Measurements from ENCODE around the gene MFAP3. TPM values are rescaled to one million over a fixed set of nuclear protein-coding genes. Genes with fewer than 3 reads are reported as not detected.
"Not testable (repeated sequence)": the region's sequence is repeated elsewhere in the genome, so short reads cannot be mapped to it uniquely, and the experiment has no call there.

MFAP3 gene
- polyA plus RNA-seq, 1 donor from 2014 or later, result 103 TPM

GRCh38 chr5:154065971-154066370, 27.2 kb downstream of the MFAP3 start:
- Histone ChIP-seq H3K27me3 (ENCODE audit: insufficient read depth, low read depth, low read length) (no peaks in the 10 kb centered on the region), H3F3A (ENCODE audit: insufficient read depth, low read length, poor library complexity, severe bottlenecking) (no peaks in the 10 kb centered on the region), H3K4me3 (ENCODE audit: low read length) (no peak overlapping the region), H3K36me3 (ENCODE audit: insufficient read depth, low read length) (no peaks in the 10 kb centered on the region), H4K20me1 (ENCODE audit: insufficient read depth) (no peaks in the 10 kb centered on the region), H2AFZ (ENCODE audit: low read depth, low read length) (no peak overlapping the region), H3K79me2 (replicated peaks; ENCODE audit: insufficient read depth, low read length) (no peaks in the 10 kb centered on the region), H3K27ac (ENCODE audit: low read length) (no peak overlapping the region), H3K9ac (ENCODE audit: low read length) (no peak overlapping the region), H3K9me2 (ENCODE audit: insufficient read depth, low read length) (no peaks in the 10 kb centered on the region), H3K9me3 (ENCODE audit: low read length) (no peaks in the 10 kb centered on the region), H3K4me2 (ENCODE audit: low read length) (no peak overlapping the region)
- TF ChIP-seq RAD21 (conservative IDR thresholded peaks at IDR 0.05) (no peak), MXI1 (conservative IDR thresholded peaks at IDR 0.05; ENCODE audit: poor library complexity, severe bottlenecking) (no peak), CTCF (IDR thresholded peaks at IDR 0.05; ENCODE audit: poor library complexity, severe bottlenecking) (no peak), EZH2 (IDR thresholded peaks at IDR 0.05; ENCODE audit: borderline replicate concordance, insufficient read depth, low read length, poor library complexity, severe bottlenecking) (no peak), TAF1 (IDR thresholded peaks at IDR 0.05; ENCODE audit: low read depth) (no peak), EP300 (conservative IDR thresholded peaks at IDR 0.05; ENCODE audit: poor library complexity, severe bottlenecking) (no peak), POLR2AphosphoS5 (IDR thresholded peaks at IDR 0.05) (no peak), SMC3 (conservative IDR thresholded peaks at IDR 0.05; ENCODE audit: poor library complexity) (no peak)
- TF ChIP-seq, protein P1, sequence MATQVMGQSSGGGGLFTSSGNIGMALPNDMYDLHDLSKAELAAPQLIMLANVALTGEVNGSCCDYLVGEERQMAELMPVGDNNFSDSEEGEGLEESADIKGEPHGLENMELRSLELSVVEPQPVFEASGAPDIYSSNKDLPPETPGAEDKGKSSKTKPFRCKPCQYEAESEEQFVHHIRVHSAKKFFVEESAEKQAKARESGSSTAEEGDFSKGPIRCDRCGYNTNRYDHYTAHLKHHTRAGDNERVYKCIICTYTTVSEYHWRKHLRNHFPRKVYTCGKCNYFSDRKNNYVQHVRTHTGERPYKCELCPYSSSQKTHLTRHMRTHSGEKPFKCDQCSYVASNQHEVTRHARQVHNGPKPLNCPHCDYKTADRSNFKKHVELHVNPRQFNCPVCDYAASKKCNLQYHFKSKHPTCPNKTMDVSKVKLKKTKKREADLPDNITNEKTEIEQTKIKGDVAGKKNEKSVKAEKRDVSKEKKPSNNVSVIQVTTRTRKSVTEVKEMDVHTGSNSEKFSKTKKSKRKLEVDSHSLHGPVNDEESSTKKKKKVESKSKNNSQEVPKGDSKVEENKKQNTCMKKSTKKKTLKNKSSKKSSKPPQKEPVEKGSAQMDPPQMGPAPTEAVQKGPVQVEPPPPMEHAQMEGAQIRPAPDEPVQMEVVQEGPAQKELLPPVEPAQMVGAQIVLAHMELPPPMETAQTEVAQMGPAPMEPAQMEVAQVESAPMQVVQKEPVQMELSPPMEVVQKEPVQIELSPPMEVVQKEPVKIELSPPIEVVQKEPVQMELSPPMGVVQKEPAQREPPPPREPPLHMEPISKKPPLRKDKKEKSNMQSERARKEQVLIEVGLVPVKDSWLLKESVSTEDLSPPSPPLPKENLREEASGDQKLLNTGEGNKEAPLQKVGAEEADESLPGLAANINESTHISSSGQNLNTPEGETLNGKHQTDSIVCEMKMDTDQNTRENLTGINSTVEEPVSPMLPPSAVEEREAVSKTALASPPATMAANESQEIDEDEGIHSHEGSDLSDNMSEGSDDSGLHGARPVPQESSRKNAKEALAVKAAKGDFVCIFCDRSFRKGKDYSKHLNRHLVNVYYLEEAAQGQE (IDR thresholded peaks at IDR 0.05; ENCODE audit: borderline replicate concordance), result no peak

DNA sequence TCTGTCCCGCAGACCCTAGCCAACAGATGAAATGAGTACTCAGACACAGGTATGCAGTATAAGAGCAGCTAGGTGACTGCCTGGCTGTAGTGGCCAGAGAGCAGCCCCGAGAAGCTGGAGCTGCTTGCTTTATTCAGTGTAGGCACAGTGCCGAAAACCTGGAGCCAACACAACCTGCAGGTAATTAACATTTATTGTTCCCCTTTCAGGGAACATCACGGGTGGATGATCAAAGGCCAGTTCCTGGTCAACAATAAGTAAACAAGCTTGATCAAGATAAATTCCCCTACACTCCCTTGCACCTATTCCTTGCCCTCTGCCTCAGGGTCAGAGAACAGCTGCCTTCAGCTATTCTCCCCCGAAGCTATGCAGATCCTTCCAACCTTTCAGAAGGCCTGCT, 31.1 kb downstream of the MFAP3 start:
- not testable (repeated sequence) for H4K20me1 ChIP-seq (ENCODE audit: insufficient read depth); H3K27ac ChIP-seq (ENCODE audit: low read length); H3F3A ChIP-seq (ENCODE audit: insufficient read depth, low read length, poor library complexity, severe bottlenecking); H3K79me2 ChIP-seq (replicated peaks; ENCODE audit: insufficient read depth, low read length); H3K4me2 ChIP-seq (ENCODE audit: low read length); H3K4me3 ChIP-seq (ENCODE audit: low read length); H3K9ac ChIP-seq (ENCODE audit: low read length); H3K9me2 ChIP-seq (ENCODE audit: insufficient read depth, low read length); H3K27me3 ChIP-seq (ENCODE audit: insufficient read depth, low read depth, low read length); H3K9me3 ChIP-seq (ENCODE audit: low read length); H3K36me3 ChIP-seq (ENCODE audit: insufficient read depth, low read length); H2AFZ ChIP-seq (ENCODE audit: low read depth, low read length)

DNA sequence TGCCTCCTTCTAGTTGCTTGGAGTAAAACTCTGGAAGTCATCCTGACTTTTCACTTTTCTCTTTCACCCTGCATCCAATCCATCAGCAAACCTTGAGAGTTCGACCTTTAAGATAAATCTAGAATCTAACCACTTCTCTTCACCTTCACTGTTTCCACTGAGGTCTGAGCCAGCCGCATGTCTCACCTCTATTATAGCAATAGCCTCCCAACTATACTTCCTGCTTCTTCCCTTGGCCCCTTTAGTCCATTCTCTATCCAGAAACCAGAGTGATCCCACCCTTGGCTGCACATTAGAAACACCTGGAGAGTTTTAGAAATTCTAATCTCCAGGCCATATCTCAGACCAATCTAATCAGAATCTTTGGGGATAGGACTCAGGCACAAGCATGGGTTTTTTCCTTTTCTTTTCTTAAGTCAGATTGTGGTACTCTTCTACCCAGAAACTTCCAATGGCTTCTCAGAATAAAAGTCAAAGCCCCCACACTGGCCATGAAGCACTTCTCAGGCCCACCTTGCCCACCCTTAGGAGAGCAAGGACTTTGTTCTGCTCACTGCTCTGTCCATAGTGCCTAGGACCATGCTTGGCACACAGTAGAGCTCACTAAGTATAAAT, 33.1 kb downstream of the MFAP3 start:
- Histone ChIP-seq H3K27ac (ENCODE audit: low read length) (no peak overlapping the region), H4K20me1 (ENCODE audit: insufficient read depth) (no peaks in the 10 kb centered on the region), H3K9me2 (ENCODE audit: insufficient read depth, low read length) (no peaks in the 10 kb centered on the region), H3K36me3 (ENCODE audit: insufficient read depth, low read length) (no peaks in the 10 kb centered on the region), H3K4me3 (ENCODE audit: low read length) (no peak overlapping the region), H2AFZ (ENCODE audit: low read depth, low read length) (no peak overlapping the region), H3K27me3 (ENCODE audit: insufficient read depth, low read depth, low read length) (no peaks in the 10 kb centered on the region), H3K9me3 (ENCODE audit: low read length) (no peaks in the 10 kb centered on the region), H3K4me2 (ENCODE audit: low read length) (no peak overlapping the region), H3K79me2 (replicated peaks; ENCODE audit: insufficient read depth, low read length) (no peaks in the 10 kb centered on the region), H3K9ac (ENCODE audit: low read length) (no peak overlapping the region), H3F3A (ENCODE audit: insufficient read depth, low read length, poor library complexity, severe bottlenecking) (no peaks in the 10 kb centered on the region)
- no peak for TF ChIP-seq POLR2AphosphoS5 (IDR thresholded peaks at IDR 0.05)
- TF ChIP-seq EP300 (conservative IDR thresholded peaks at IDR 0.05; ENCODE audit: poor library complexity, severe bottlenecking), result no peak
- no peak for TF ChIP-seq TAF1 (IDR thresholded peaks at IDR 0.05; ENCODE audit: low read depth)
- no peak for TF ChIP-seq CTCF (IDR thresholded peaks at IDR 0.05; ENCODE audit: poor library complexity, severe bottlenecking)
- TF ChIP-seq EZH2 (IDR thresholded peaks at IDR 0.05; ENCODE audit: borderline replicate concordance, insufficient read depth, low read length, poor library complexity, severe bottlenecking), result no peak
- TF ChIP-seq RAD21 (conservative IDR thresholded peaks at IDR 0.05), result no peak
- TF ChIP-seq, protein P1 (IDR thresholded peaks at IDR 0.05; ENCODE audit: borderline replicate concordance), result no peak
- no peak for TF ChIP-seq SMC3 (conservative IDR thresholded peaks at IDR 0.05; ENCODE audit: poor library complexity)

All from neural cell (in vitro differentiated cells).